Body of pancreas (tissue), 4 donors: Measurements from ENCODE around the gene GRID1.

Source experiments
- POLR2A ChIP-seq, 3 donors: fragments of 450-650 bp; IDR thresholded peaks; one replicate each; pipeline ENCODE4 v1.6.1; 2016; ENCODE audit warnings: antibody characterized with exemption in 3 of 3, mild to moderate bottlenecking in 2 of 3
- TF ChIP-seq, protein P1 (sequence below), 7 experiments: fragments of 450-650 bp in 4 of 7; fragments of 200-600 bp in 3 of 7; sonication (generic) in 3 of 7; IDR thresholded peaks; one replicate each; pipeline ENCODE4 v1.5.1; 2016 to 2019; ENCODE audit warnings: antibody characterized with exemption in 7 of 7

DNA sequence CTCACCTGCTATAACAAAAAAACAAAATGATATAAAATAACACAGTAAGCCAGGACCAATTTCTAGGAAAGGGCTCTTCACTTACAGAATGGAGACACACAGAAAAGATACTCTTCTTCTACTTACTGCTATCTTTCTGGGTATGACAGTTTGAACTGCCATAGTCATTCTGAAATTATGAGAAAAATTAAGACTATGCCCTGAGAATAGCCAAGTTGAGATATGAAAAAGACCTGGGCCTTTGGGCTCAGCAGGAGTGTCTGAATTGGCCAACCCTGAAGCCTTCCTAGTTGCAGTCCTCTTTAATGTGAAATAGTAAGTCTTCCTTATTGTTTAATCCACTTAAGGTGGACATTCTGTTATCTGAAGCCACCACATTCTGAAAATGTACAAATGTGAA is 519.5 kb downstream of the GRID1 start:
- no peak for TF ChIP-seq POLR2A (IDR thresholded peaks at IDR 0.05)
- TF ChIP-seq, protein P1, sequence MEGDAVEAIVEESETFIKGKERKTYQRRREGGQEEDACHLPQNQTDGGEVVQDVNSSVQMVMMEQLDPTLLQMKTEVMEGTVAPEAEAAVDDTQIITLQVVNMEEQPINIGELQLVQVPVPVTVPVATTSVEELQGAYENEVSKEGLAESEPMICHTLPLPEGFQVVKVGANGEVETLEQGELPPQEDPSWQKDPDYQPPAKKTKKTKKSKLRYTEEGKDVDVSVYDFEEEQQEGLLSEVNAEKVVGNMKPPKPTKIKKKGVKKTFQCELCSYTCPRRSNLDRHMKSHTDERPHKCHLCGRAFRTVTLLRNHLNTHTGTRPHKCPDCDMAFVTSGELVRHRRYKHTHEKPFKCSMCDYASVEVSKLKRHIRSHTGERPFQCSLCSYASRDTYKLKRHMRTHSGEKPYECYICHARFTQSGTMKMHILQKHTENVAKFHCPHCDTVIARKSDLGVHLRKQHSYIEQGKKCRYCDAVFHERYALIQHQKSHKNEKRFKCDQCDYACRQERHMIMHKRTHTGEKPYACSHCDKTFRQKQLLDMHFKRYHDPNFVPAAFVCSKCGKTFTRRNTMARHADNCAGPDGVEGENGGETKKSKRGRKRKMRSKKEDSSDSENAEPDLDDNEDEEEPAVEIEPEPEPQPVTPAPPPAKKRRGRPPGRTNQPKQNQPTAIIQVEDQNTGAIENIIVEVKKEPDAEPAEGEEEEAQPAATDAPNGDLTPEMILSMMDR (IDR thresholded peaks at IDR 0.05), result no peak
